ENCODE measurements around the gene GGTLC2.

GRCh38 chr22:22667966-22668880, 23.8 kb downstream of the GGTLC2 start:
- TF ChIP-seq ELF4 (IDR thresholded peaks at IDR 0.05), result no peak
- no peak for TF ChIP-seq FOXA1 (IDR thresholded peaks at IDR 0.05)
- no peak for TF ChIP-seq TARDBP (IDR thresholded peaks at IDR 0.05)
- no peak for TF ChIP-seq SP1 (IDR thresholded peaks at IDR 0.05)
- no peak for TF ChIP-seq BHLHE40 (IDR thresholded peaks at IDR 0.05; ENCODE audit: borderline replicate concordance)
- TF ChIP-seq CTBP1 (IDR thresholded peaks at IDR 0.05; ENCODE audit: borderline replicate concordance), result no peak
- TF ChIP-seq ARNT (IDR thresholded peaks at IDR 0.05), result no peak
- no peak for TF ChIP-seq SUZ12 (IDR thresholded peaks at IDR 0.05)
- TF ChIP-seq HDGF (IDR thresholded peaks at IDR 0.05; ENCODE audit: borderline replicate concordance), result no peak
- TF ChIP-seq LEF1 (IDR thresholded peaks at IDR 0.05; ENCODE audit: borderline replicate concordance), result no peak
- no peak for TF ChIP-seq FOXM1 (IDR thresholded peaks at IDR 0.05; ENCODE audit: borderline replicate concordance)
- TF ChIP-seq PKNOX1 (IDR thresholded peaks at IDR 0.05), result no peak
- no peak for TF ChIP-seq FOXK2 (IDR thresholded peaks at IDR 0.05)
- no peak for TF ChIP-seq NFRKB (IDR thresholded peaks at IDR 0.05)

Data from HEK293T (cell line).